ENCODE results near the gene CREM.

The CREM gene

DNA sequence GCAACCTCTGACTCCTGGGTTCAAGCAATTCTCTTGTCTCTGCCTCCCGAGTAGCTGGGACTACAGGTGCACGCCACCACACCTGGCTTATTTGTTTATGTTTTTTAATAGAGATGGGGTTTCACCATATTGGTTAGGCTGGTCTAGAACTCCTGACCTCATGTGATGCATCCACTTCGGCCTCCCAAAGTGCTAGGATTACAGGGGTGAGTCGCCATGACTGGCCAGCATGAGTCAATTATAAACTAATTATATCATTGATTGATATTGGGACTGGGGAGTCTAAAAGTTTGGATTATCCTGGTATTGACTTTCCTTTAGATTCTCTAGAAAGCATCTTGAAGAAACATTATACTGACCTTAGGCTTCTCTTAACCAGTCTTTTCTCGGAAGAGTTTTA is 135.8 kb downstream of the CREM start:
- no peak for TF ChIP-seq TCF12 (IDR thresholded peaks at IDR 0.05; ENCODE audit: low read depth)
- no peak for TF ChIP-seq CEBPB (IDR thresholded peaks at IDR 0.05)
- no peak for TF ChIP-seq FOXM1 (IDR thresholded peaks at IDR 0.05; ENCODE audit: borderline replicate concordance, low read depth)
- TF ChIP-seq RAD21 (IDR thresholded peaks at IDR 0.05; ENCODE audit: low read depth) = no peak
